PFSK-1 (cell line): ENCODE measurements around the gene CCSER2.

ENCODE experiments used
- FOXP2 ChIP-seq: optimal IDR thresholded peaks from 2 replicates; pipeline ENCODE3; 2011; ENCODE audit warnings: borderline replicate concordance, control low read depth, inconsistent platforms; ENCODE audit not compliant: insufficient read depth; ENCODE audit errors: extremely low read length, extremely low read depth
- POLR2AphosphoS5 ChIP-seq: IDR thresholded peaks from 2 replicates; pipeline ENCODE4 v1.6.1; 2012; ENCODE audit warnings: low read depth, mild to moderate bottlenecking, control low read depth, low read length, moderate library complexity
- REST ChIP-seq, 2 experiments: IDR thresholded peaks; 2 replicates each; pipeline versions ENCODE4 v1.6.1 to v1.8.0; 2011 to 2012; ENCODE audit warnings: low read depth in 2 of 2, low read length in 2 of 2, control low read depth in 1 of 2, inconsistent platforms in 1 of 2, mild to moderate bottlenecking in 1 of 2, moderate library complexity in 1 of 2; ENCODE audit not compliant: insufficient read depth in 1 of 2
- SIN3A ChIP-seq: IDR thresholded peaks from 2 replicates; pipeline ENCODE4 v1.6.1; 2012; ENCODE audit warnings: mild to moderate bottlenecking, low read length, moderate library complexity, borderline replicate concordance; ENCODE audit not compliant: insufficient read depth
- TAF1 ChIP-seq: IDR thresholded peaks from 2 replicates; pipeline ENCODE4 v1.6.1; 2012; ENCODE audit warnings: low read length, control low read depth, borderline replicate concordance; ENCODE audit not compliant: insufficient read depth

Gene CCSER2

GRCh38 chr10:84423719-84424118, 95.3 kb downstream of the CCSER2 start:
- no peak for TF ChIP-seq FOXP2
- TF ChIP-seq SIN3A = no peak
- TF ChIP-seq POLR2AphosphoS5 = no peak
- no peak for TF ChIP-seq TAF1
- no peak for TF ChIP-seq REST (IDR thresholded peaks at IDR 0.05; ENCODE audit: insufficient read depth in 1 of 2, low read depth in 2 of 2, low read length in 2 of 2)

GRCh38 chr10:84424731-84425167, 96.4 kb downstream of the CCSER2 start:
- TF ChIP-seq REST (IDR thresholded peaks at IDR 0.05; ENCODE audit: insufficient read depth in 1 of 2, low read depth in 2 of 2, low read length in 2 of 2) = no peak
- TF ChIP-seq FOXP2 = no peak
- TF ChIP-seq TAF1 = no peak
- TF ChIP-seq POLR2AphosphoS5 = no peak
- no peak for TF ChIP-seq SIN3A

GRCh38 chr10:84427903-84428650, 99.7 kb downstream of the CCSER2 start:
- TF ChIP-seq FOXP2 (no peak), SIN3A (no peak), TAF1 (no peak), REST (IDR thresholded peaks at IDR 0.05; ENCODE audit: insufficient read depth in 1 of 2, low read depth in 2 of 2, low read length in 2 of 2) (no peak), POLR2AphosphoS5 (no peak)

GRCh38 chr10:84428711-84429110, 100.3 kb downstream of the CCSER2 start:
- TF ChIP-seq FOXP2 (no peak), POLR2AphosphoS5 (no peak), REST (IDR thresholded peaks at IDR 0.05; ENCODE audit: insufficient read depth in 1 of 2, low read depth in 2 of 2, low read length in 2 of 2) (no peak), SIN3A (no peak), TAF1 (no peak)
